Skin of body (tissue), 2 donors: Measurements from ENCODE around the gene CBFA2T3. TPM values are rescaled to one million over a fixed set of nuclear protein-coding genes. Genes with fewer than 3 reads are reported as not detected.

Experiments
- DNase-seq: peaks from one replicate; lab custom pipeline; 2025; lab: John Stamatoyannopoulos, UW
- total RNA-seq: library from RNA; depleted of rRNA; stranded (reverse); fragments of >200 nt; gene quantifications from one replicate; pipeline ENCODE4 v1.2.3, GENCODE V29; 2014

CBFA2T3 gene
- total RNA-seq, 1 donor from 2014 or later = 1.7 TPM

DNA sequence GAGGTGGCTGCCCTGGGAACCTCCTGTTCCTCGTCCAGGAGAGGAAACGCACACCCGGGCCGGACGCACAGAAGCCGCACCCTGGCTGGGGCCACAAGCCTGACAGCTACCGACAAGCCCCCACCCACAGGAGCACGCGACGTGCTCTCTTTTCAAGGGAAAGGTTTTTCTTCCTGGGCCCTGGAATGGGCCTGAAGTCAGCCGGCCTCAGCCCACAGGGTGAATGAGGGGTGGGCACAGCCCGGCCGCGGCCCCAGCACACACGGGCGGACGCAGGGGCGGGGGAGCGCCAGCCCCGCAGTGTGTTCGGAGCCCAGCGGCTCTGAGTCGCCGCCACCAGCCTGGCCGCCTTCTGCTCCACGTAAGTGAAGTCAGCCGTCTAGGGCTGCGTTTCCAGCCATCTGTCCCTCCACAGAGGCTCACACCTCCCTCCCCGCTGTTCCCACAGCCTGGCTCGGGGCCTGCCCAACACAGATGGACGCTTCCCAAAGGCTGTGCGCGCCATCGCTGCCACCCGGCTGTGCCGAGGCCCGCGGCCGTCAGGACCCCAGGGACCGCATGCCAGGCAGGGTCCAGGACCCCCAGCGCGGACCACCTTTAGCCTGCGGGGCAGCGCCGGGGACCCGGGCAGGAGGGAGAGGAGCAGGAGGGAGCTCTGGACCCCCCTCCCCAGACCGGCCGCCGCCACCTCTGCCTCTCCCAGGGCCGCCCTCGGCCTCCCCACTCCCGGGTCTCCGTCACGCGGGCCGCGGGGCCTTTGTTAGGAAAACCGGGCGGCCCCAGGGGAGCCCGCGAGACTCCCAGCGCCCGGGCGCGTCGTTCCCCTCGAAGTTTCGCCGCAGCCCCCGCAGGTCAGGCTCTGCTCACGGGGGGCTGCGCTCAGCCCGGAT lies 36.8 kb downstream of the CBFA2T3 start:
- no peak for DNase-seq

GRCh38 chr16:88939245-88939971 lies 37.6 kb downstream of the CBFA2T3 start:
- DNase-seq = no peak

DNA sequence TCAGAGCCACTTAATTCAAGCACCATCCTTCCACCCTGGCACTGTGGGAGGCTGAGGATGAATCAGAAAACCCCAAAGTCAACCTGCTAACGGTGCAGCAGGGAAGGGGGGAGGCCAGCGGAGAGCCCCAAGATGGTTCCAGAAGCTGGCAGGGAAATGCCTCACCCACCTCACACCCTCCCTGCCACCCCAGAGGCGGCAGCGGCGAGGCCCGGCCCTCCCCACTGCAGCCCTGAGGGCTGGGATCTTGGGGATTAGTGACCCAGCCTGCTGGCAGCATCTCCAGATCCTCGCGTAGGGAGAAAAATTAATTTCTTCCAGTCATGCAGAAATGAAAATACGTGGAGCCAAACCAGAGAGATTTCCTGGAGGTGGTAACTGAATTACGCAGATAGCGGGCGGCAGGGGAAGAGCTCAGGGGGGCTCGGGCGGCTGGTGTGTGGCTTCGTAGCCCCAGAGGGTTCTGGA lies 38.2 kb downstream of the CBFA2T3 start:
- no peak for DNase-seq

DNA sequence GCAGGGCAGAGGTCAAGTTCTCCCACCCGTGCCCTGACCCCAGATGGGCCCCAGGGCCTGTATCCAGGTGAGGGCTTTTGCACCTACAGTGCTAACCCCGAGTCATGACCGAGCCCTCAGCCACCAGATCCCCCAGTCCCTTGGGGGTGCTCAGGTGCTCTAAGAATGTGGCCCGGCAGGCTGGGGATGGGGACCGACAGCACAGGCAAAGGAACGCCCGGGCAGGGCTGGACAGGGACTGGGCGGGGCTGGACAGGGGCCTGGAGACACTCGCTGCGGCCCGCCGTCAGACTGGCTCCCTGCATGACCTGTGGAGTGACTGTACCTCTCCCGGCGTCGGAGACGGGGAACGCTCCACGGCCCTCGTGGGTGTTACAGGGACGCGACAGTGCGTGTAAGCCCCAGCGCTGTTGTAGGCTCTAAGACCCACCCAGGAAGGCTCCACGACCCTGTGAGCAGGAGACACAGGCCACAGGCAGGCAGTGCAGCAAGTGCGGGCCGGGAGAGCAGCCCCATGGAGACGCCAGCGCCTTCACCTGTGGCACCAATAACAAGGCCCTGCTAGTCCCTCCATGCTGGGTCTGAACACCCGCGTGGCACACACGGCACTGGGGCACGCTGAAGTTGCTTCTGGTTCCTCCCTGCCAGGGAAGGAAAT lies 38.8 kb downstream of the CBFA2T3 start:
- no peak for DNase-seq

GRCh38 chr16:88937206-88937621 lies 39.8 kb downstream of the CBFA2T3 start:
- no peak for DNase-seq

- peak; percentile 75 for DNase-seq
Measured at GRCh38 chr16:88936556-88937205, 40.3 kb downstream of the CBFA2T3 start.

GRCh38 chr16:88936008-88936555 lies 40.9 kb downstream of the CBFA2T3 start:
- DNase-seq = no peak

DNA sequence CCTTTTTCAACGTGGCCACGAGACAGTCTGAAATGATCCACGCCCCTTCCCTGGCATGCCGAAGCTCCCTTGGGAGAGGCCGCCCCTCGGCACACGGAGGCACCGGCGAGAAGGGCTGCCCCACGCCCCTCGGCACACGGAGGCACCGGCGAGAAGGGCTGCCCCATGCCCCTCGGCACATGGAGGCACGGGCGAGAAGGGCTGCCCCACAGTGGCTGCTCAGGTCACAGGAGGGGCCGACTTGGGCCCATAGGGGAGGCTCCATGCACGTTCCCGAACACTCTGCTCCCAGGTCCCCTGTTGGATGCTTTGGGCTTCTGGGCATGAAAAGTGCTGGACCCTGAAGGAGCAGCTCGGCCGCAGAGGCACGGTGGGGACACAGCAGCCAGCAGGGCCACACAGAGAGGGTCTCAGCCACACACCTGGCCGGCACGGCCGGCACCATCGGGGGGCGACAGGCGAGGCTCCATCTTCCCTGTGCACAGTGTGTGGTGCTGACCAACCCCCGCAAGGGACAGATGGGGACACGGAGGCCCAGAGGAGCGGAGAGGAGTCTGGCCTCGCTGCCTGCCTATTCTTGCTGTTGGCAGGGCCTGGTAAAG lies 42.8 kb downstream of the CBFA2T3 start:
- no peak for DNase-seq

- no peak for DNase-seq
Measured at GRCh38 chr16:88932929-88933328, 44.1 kb downstream of the CBFA2T3 start.

- no peak for DNase-seq
Measured at GRCh38 chr16:88931936-88932335, 45.1 kb downstream of the CBFA2T3 start.

GRCh38 chr16:88931373-88931900 lies 45.6 kb downstream of the CBFA2T3 start:
- DNase-seq = no peak

- DNase-seq = no peak
Measured at GRCh38 chr16:88930716-88931115, 46.3 kb downstream of the CBFA2T3 start.

- no peak for DNase-seq
Measured at GRCh38 chr16:88929091-88929445, 47.9 kb downstream of the CBFA2T3 start.

- DNase-seq = no peak
Measured at GRCh38 chr16:88928405-88929090, 48.5 kb downstream of the CBFA2T3 start.

- no peak for DNase-seq
Measured at GRCh38 chr16:88927661-88928060, 49.3 kb downstream of the CBFA2T3 start.

DNA sequence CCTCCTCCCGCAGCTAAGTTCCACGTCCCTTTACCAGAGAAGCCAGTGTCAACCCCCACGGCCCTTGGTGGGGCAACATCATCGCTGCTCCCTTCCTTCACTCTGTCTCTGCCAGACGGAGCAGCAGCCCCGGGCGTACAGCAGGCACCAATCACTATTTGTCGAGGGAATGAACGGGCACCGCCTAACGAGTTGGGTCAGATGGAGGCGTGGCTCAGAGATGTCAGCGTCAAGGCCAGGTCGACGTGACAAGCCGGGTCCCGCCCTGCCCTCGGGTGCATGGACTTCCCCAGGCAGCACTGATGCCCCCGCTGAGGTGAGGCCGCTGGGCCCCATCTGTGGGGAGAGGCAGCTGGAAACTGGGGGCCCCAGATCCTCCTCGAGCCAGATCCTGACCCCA lies 50.0 kb downstream of the CBFA2T3 start:
- DNase-seq = no peak

DNA sequence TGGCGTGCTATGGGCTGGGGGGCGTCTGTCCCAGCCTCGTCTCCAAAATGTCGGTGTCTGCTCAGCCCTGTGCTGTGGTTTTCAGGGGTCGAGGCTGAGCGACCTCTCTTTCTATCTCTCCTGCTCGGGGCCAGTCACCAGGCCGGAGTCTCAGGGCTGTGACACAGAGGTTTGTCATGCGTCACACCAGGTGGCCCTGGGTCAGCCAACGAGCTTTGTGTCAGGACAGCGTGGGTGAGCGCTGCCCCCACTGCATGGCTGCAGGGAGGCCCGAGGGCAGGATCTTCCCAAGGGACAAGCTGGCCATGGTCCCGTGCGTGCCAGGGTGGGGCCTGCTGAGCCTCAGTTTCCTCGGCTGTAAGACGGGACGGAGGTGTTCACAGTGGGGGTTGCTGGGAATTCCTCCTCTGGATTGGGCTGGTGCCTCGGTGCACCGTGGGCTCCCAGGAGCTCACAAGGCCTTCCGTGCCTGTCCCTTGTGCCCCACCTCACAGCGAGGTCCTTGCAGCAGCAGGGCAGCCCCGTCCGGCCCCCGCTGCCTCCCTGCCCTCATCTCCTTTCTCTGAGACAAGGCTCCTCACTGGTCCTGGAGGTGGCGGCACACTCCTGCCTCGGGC lies 50.5 kb downstream of the CBFA2T3 start:
- DNase-seq = no peak

DNA sequence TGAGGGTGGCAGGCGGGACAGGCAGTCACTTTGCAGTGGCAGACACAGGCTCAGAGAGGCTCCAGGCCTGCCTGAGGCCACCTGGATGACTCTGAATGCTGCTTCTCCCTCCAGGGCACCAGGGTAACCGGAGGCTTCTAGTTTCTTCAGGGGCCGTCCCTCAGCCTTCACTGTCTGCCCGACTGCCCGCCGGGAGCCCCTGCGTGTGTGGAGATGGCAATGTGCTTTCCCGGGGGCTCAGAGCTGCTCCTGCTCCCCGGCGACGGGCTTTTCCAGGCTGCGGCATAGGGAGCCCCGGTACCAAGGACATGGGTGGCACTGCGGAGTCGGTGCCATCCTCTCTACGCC lies 51.5 kb downstream of the CBFA2T3 start:
- DNase-seq = no peak

DNA sequence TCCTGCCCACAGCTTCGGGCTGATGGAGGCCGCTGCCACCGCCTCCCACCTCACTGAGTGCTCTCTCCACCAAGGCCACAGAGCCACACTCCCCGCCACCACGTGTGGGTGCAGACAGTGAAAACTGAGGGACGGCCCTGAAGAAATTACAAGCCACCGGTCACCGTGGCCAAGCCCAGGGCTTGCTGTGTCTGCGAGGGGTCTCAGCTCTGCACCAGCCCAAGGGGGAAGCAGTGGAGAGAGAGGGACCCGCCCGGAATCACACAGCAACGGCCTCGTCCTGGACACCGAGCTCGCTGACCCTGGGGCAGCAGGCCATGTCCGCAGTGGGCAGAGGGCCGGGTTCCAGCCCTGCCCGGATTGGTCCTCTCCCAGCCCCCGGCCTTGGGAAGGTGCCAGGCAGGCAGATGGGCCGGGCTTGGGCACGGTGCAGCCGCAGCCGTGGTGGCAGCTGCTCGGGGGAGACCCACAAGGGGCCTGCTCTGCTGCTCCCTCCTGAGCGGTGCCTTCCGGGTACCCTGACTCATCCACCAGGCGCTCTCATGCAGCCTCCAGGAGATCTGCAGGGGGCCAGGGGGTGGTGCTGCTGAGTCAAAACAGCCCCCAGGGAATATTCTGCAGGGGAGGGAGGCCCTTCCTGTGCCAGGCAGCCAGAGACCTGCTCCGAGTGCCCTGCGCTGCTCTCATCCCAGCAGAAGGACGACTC lies 52.0 kb downstream of the CBFA2T3 start:
- DNase-seq = no peak
